Esophagus squamous epithelium (tissue), 4 donors: ENCODE measurements around the gene SINHCAF.

ENCODE experiments used
- CTCF ChIP-seq, 6 experiments: fragments of 450-650 bp in 4 of 6; fragments of 200-600 bp in 2 of 6; sonication (generic) in 2 of 6; IDR thresholded peaks; one replicate each; pipeline ENCODE4 v1.5.1; 2016 to 2019; ENCODE audit warnings: antibody characterized with exemption in 6 of 6, mild to moderate bottlenecking in 4 of 6, moderate library complexity in 4 of 6
- POLR2A ChIP-seq, 4 donors: fragments of 450-650 bp; IDR thresholded peaks; one replicate each; pipeline ENCODE4 v1.6.1; 2017; ENCODE audit warnings: antibody characterized with exemption in 4 of 4, mild to moderate bottlenecking in 4 of 4, moderate library complexity in 3 of 4

- TF ChIP-seq CTCF (IDR thresholded peaks at IDR 0.05) (no peak), POLR2A (IDR thresholded peaks at IDR 0.05) (no peak)
Measured at GRCh38 chr12:31353750-31354708, 28.1 kb upstream of the SINHCAF start.
